Naive thymus-derived CD4-positive, alpha-beta T cell (primary cell): Measurements from ENCODE around the gene MXD3. TPM values are rescaled to one million over a fixed set of nuclear protein-coding genes. Genes with fewer than 3 reads are reported as not detected.

Experiments used
- polyA plus RNA-seq, 2 donors: library from polyadenylated mRNA; unstranded; fragments of 300-500 nt; fragmentation: Illumina TruSeq; gene quantifications; one replicate each; pipeline ENCODE4 v1.2.3, GENCODE V29; 2021
- total RNA-seq, 6 experiments: library from RNA in 5 of 6; stranded (reverse) in 5 of 6; gene quantifications; 1 replicate in 5 of 6; 2 replicates in 1 of 6; pipeline ENCODE4 v1.2.3 and lab custom pipeline; 2021 to 2026

The MXD3 gene
- total and polyA plus RNA-seq, 7 experiments from 2014 or later, result 0.63 to 39.8 (median 16.1) TPM

Other genes with a start within 250 kb of the MXD3 start
- 1 to 10 TPM; 1.3 to 3.6 (median 3.1) TPM for gene FGFR4, start 225.0 kb downstream of the MXD3 start, total RNA-seq
- under 1 TPM; 0.20 to 0.40 TPM for gene FGFR4, start 225.0 kb downstream of the MXD3 start, polyA plus RNA-seq
- gene NSD1, start 178.1 kb downstream of the MXD3 start, total RNA-seq, result 100 to 1,000 TPM; 105 to 126 (median 117) TPM
- gene NSD1, start 178.1 kb downstream of the MXD3 start, polyA plus RNA-seq, result 10 to 100 TPM; 57.0 to 65.4 TPM
- 10 to 100 TPM; 18.0 to 47.5 (median 24.3) TPM for gene RAB24, start 8.2 kb downstream of the MXD3 start, total RNA-seq
- gene RAB24, start 8.2 kb downstream of the MXD3 start, polyA plus RNA-seq, result 10 to 100 TPM; 14.9 to 17.1 TPM
- 100 to 1,000 TPM in 1 of 5 experiments, 10 to 100 TPM in 4; 49.0 to 172 (median 57.2) TPM for gene PRELID1, start 8.1 kb downstream of the MXD3 start, total RNA-seq
- gene PRELID1, start 8.1 kb downstream of the MXD3 start, polyA plus RNA-seq, result 100 to 1,000 TPM; 155 to 177 TPM
- gene LMAN2, start 39.8 kb upstream of the MXD3 start, total RNA-seq, result 100 to 1,000 TPM in 2 of 5 experiments, 10 to 100 TPM in 3; 71.8 to 144 (median 99.7) TPM
- 100 to 1,000 TPM; 194 to 202 TPM for gene LMAN2, start 39.8 kb upstream of the MXD3 start, polyA plus RNA-seq
- 100 to 1,000 TPM in 3 of 5 experiments, 10 to 100 TPM in 2; 68.4 to 196 (median 112) TPM for gene RGS14, start 46.0 kb upstream of the MXD3 start, total RNA-seq
- gene RGS14, start 46.0 kb upstream of the MXD3 start, polyA plus RNA-seq, result 100 to 1,000 TPM in 1 of 2 donors, 10 to 100 TPM in 1; 32.9 to 100 TPM
- under 1 TPM in 2 of 5 experiments, not detected in 3; 0.27 to 0.29 TPM for gene SLC34A1, start 72.5 kb upstream of the MXD3 start, total RNA-seq
- not detected for gene SLC34A1, start 72.5 kb upstream of the MXD3 start, polyA plus RNA-seq
- gene PFN3, start 88.8 kb upstream of the MXD3 start, total RNA-seq, result not detected
- gene PFN3, start 88.8 kb upstream of the MXD3 start, polyA plus RNA-seq, result not detected
- gene F12, start 97.7 kb upstream of the MXD3 start, total RNA-seq, result 1 to 10 TPM in 1 of 5 experiments, under 1 TPM in 2, not detected in 2; 0.16 to 2.1 (median 0.34) TPM
- under 1 TPM in 1 of 2 donors, not detected in 1; 0.64 TPM for gene F12, start 97.7 kb upstream of the MXD3 start, polyA plus RNA-seq
- gene GRK6, start 114.8 kb upstream of the MXD3 start, total RNA-seq, result 100 to 1,000 TPM; 161 to 246 (median 200) TPM
- gene GRK6, start 114.8 kb upstream of the MXD3 start, polyA plus RNA-seq, result 100 to 1,000 TPM in 1 of 2 donors, 10 to 100 TPM in 1; 78.8 to 202 TPM
- 10 to 100 TPM in 2 of 5 experiments, 1 to 10 TPM in 3; 6.4 to 31.8 (median 6.8) TPM for gene PRR7, start 134.9 kb upstream of the MXD3 start, total RNA-seq
- 10 to 100 TPM; 11.7 to 19.4 TPM for gene PRR7, start 134.9 kb upstream of the MXD3 start, polyA plus RNA-seq
- gene DBN1, start 161.7 kb upstream of the MXD3 start, total RNA-seq, result 1 to 10 TPM; 1.2 to 8.8 (median 5.7) TPM
- gene DBN1, start 161.7 kb upstream of the MXD3 start, polyA plus RNA-seq, result 1 to 10 TPM in 1 of 2 donors, under 1 TPM in 1; 0.64 to 2.2 TPM
- gene PDLIM7, start 185.7 kb upstream of the MXD3 start, total RNA-seq, result 10 to 100 TPM in 3 of 5 experiments, 1 to 10 TPM in 2; 4.1 to 63.2 (median 11.9) TPM
- gene PDLIM7, start 185.7 kb upstream of the MXD3 start, polyA plus RNA-seq, result 1 to 10 TPM; 2.7 to 4.5 TPM
- 10 to 100 TPM in 1 of 5 experiments, 1 to 10 TPM in 4; 2.4 to 67.1 (median 6.0) TPM for gene DOK3, start 197.9 kb upstream of the MXD3 start, total RNA-seq
- under 1 TPM; 0.09 to 0.25 TPM for gene DOK3, start 197.9 kb upstream of the MXD3 start, polyA plus RNA-seq
- 100 to 1,000 TPM in 1 of 5 experiments, 10 to 100 TPM in 4; 65.8 to 126 (median 76.1) TPM for gene DDX41, start 205.1 kb upstream of the MXD3 start, total RNA-seq
- gene DDX41, start 205.1 kb upstream of the MXD3 start, polyA plus RNA-seq, result 10 to 100 TPM; 39.2 to 54.6 TPM
- 100 to 1,000 TPM; 102 to 275 (median 175) TPM for gene FAM193B, start 242.7 kb upstream of the MXD3 start, total RNA-seq
- 1 to 10 TPM; 4.1 TPM for gene FAM193B, start 242.7 kb upstream of the MXD3 start, polyA plus RNA-seq